Chondrocyte (in vitro differentiated cells): ENCODE measurements around the gene ZNF740. TPM values are rescaled to one million over a fixed set of nuclear protein-coding genes. Genes with fewer than 3 reads are reported as not detected.

Experiments
- DNase-seq: peaks from one replicate; pipeline ENCODE4 v3.0.0; 2021; ENCODE audit warnings: mixed read lengths, low spot score
- H3K27ac Mint-ChIP-seq: one replicate; pipeline ENCODE4 v1.8.0; 2021; ENCODE audit warnings: mild to moderate bottlenecking, moderate library complexity, mixed read lengths; ENCODE audit not compliant: unreplicated experiment
- H3K27me3 Mint-ChIP-seq: 2 replicates; pipeline ENCODE4 v1.8.0; 2021; ENCODE audit warnings: low read depth, mixed read lengths
- H3K36me3 Mint-ChIP-seq: 2 replicates; pipeline ENCODE4 v1.8.0; 2021; ENCODE audit warnings: low read depth, mixed read lengths
- H3K4me1 Mint-ChIP-seq: 2 replicates; pipeline ENCODE4 v1.8.0; 2021; ENCODE audit warnings: low read depth, mild to moderate bottlenecking, mixed read lengths
- H3K4me3 Mint-ChIP-seq: one replicate; pipeline ENCODE4 v1.8.0; 2021; ENCODE audit warnings: mild to moderate bottlenecking, moderate library complexity, mixed read lengths; ENCODE audit not compliant: unreplicated experiment
- H3K9me3 Mint-ChIP-seq: 2 replicates; pipeline ENCODE4 v1.8.0; 2021; ENCODE audit warnings: low read depth, mixed read lengths
- total RNA-seq: library from RNA; stranded (reverse); gene quantifications from 3 replicates; pipeline ENCODE4 v1.2.1, GENCODE V29; 2021
- TF ChIP-seq, protein P1 (sequence below): fragments of 200-600 bp; sonication (generic); IDR thresholded peaks from 2 replicates; pipeline ENCODE4 v1.5.0; 2021; ENCODE audit warnings: antibody characterized with exemption, mild to moderate bottlenecking, moderate library complexity

The ZNF740 gene
- total RNA-seq, 1 donor from 2014 or later: 36.7 TPM

DNA sequence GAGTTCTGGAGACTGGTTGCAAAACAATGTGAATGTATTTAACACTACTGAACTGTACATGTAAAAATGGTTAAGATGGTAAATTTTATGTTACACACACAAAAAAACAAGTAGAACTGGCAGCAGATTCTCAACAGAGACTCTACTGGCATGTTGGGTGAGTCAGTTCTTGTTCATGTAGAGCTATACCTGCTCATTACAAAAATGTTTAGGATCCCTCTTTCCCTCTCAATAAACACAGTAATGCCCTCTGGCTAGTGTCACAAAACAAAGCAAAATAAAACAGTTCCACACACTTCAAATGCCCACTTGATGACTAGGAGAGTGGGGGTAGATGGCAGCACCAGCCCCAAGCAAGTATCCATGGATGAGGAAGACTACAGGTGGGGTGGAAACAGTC, 13.7 kb upstream of the ZNF740 start:
- H3K9me3 Mint-ChIP-seq: no peaks in the 10 kb centered on the region
- no peak overlapping the region for H3K4me3 Mint-ChIP-seq
- no peaks in the 10 kb centered on the region for H3K27me3 Mint-ChIP-seq
- no peak for DNase-seq
- peaks cover 5% of the 10 kb centered on the region for H3K4me1 Mint-ChIP-seq
- TF ChIP-seq, protein P1, sequence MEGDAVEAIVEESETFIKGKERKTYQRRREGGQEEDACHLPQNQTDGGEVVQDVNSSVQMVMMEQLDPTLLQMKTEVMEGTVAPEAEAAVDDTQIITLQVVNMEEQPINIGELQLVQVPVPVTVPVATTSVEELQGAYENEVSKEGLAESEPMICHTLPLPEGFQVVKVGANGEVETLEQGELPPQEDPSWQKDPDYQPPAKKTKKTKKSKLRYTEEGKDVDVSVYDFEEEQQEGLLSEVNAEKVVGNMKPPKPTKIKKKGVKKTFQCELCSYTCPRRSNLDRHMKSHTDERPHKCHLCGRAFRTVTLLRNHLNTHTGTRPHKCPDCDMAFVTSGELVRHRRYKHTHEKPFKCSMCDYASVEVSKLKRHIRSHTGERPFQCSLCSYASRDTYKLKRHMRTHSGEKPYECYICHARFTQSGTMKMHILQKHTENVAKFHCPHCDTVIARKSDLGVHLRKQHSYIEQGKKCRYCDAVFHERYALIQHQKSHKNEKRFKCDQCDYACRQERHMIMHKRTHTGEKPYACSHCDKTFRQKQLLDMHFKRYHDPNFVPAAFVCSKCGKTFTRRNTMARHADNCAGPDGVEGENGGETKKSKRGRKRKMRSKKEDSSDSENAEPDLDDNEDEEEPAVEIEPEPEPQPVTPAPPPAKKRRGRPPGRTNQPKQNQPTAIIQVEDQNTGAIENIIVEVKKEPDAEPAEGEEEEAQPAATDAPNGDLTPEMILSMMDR: no peak
- peaks cover 17% of the 10 kb centered on the region for H3K36me3 Mint-ChIP-seq
- H3K27ac Mint-ChIP-seq: no peak overlapping the region

DNA sequence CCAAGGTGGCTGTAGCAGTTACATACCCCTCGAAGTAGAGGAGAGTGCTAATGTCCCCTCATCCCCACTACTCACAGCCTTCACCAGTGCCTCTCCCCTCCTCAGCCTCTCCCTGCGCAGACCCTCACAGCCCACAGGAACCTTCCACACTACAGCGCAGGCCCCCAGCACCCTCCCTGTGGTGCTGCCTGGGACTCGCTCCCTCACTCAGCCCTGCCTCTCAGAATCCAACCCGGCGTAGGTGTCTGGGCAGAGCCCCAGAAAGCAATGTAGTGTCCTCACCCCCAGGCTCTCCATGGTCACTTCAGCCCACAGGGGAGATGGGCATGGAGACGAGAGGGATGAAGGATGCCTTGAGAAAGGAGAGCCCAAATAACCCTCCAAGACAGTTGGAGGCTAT, 10.9 kb upstream of the ZNF740 start:
- H3K36me3 Mint-ChIP-seq: peaks cover 17% of the 10 kb centered on the region
- DNase-seq: peak; percentile 59
- peaks cover 6% of the 10 kb centered on the region for H3K4me1 Mint-ChIP-seq
- TF ChIP-seq, protein P1: no peak
- no peaks in the 10 kb centered on the region for H3K27me3 Mint-ChIP-seq
- no peaks in the 10 kb centered on the region for H3K9me3 Mint-ChIP-seq
- no peak overlapping the region for H3K4me3 Mint-ChIP-seq
- H3K27ac Mint-ChIP-seq: peak overlapping the region; percentile 38

DNA sequence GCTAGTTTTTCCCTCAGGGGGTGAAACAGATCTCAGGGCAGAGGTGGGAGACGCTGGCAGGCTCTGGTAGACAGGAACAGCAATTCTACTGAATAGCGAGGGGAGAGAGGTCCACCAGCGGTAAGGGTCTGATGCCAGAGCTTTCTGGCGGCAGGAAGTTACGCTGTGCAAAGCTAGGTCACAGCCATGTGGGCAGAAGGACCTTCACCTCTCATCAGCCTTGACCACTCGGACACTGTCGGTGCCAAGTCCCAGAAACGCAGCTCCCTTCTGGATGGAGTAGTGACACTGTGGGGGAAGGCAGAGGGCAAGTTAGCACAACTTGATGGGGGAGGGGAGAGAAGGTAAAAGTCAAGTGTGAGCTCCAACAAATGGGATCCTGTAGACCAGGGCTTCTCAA, 10.3 kb upstream of the ZNF740 start:
- Mint-ChIP-seq H3K27me3 (no peaks in the 10 kb centered on the region), H3K4me1 (peaks cover 11% of the 10 kb centered on the region), H3K27ac (no peak overlapping the region), H3K4me3 (no peak overlapping the region), H3K36me3 (peaks cover 17% of the 10 kb centered on the region), H3K9me3 (no peaks in the 10 kb centered on the region)
- TF ChIP-seq, protein P1: no peak
- peak; percentile 32 for DNase-seq

DNA sequence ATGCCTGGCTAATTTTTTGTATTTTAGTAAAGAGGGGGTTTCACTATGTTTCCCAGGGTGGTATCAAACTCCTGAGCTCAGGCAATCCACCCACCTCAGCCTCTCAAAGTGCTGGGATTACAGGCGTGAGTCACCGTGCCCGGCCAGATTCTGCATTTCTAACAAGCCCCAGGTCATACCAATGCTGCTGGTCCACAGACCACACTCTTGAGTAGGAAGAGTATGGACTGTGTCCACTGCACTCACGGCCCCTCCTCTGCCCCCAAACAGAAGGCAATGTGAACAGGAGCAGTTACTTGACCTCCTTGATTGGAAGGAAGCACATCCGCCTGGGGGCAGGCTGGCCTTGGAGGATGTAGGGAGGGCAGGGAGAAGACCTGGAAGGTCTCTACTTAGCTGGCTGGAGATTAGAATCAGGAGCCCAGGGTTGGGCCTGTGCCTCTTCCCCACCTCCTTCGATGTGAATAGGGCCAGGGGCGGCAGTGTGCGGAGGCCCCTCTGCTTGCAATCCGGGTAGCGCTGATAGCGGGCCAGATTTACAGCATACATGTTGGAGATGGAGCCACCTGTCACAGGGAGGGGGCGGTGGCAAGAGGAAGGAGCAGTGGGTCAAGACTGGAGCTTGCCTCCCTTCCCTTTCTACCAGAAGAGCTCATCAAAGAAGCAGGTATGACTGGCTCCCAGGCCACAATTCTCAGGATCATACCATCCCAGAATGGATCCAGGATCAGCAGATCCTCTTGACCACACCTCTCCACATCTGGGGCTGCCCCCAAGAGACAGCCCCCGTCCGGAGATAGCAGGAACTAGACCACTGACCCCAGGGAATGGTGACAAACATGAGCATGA, 9.4 kb upstream of the ZNF740 start:
- peak; percentile 53 for DNase-seq
- TF ChIP-seq, protein P1: no peak
- Mint-ChIP-seq H3K27me3 (no peaks in the 10 kb centered on the region), H3K4me1 (peaks cover 15% of the 10 kb centered on the region), H3K9me3 (no peaks in the 10 kb centered on the region), H3K27ac (no peak overlapping the region), H3K4me3 (no peak overlapping the region), H3K36me3 (peaks cover 16% of the 10 kb centered on the region)

DNA sequence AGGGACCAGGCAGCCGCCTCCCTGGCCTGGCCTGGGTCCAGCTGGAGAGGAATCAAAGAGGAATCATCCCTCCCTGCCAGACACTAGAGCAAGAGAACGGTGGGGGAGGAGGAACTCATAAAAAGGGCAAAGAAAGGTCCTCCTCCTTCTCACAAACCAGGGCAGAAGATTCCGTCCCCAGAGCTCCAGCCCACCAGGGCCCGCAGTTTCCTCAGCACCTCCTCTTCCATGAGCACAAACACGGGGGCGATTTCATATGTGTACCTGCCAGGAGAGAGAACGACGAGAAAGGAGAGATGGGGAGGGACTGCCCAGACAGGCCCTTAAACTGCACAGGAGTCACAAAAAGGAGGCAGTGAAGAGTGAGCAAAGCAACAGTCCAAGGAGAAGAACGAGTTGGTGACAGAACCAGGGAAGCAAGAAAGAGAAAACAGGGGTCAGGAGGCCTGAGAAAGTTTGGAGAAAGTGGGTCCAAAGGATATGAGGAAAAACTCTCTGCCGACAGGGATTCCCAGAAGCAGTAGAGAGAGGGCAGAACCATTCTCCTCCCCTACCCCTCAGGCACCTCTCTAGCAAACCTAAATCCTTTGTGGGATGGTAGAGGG, 8.7 kb upstream of the ZNF740 start:
- H3K27me3 Mint-ChIP-seq: no peaks in the 10 kb centered on the region
- H3K27ac Mint-ChIP-seq: no peak overlapping the region
- peaks cover 15% of the 10 kb centered on the region for H3K4me1 Mint-ChIP-seq
- TF ChIP-seq, protein P1: no peak
- H3K4me3 Mint-ChIP-seq: no peak overlapping the region
- DNase-seq: peak; percentile 39
- H3K9me3 Mint-ChIP-seq: no peaks in the 10 kb centered on the region
- peaks cover 16% of the 10 kb centered on the region for H3K36me3 Mint-ChIP-seq
